GM19351 (cell line): ENCODE measurements around the gene ERO1A.

ENCODE experiments used
- ATAC-seq: cut with Tn5 transposase; IDR thresholded peaks from one replicate; pipeline ENCODE4 v1.9.1; 2021; ENCODE audit warnings: mild to moderate bottlenecking, moderate library complexity; ENCODE audit not compliant: unreplicated experiment

ERO1A gene

DNA sequence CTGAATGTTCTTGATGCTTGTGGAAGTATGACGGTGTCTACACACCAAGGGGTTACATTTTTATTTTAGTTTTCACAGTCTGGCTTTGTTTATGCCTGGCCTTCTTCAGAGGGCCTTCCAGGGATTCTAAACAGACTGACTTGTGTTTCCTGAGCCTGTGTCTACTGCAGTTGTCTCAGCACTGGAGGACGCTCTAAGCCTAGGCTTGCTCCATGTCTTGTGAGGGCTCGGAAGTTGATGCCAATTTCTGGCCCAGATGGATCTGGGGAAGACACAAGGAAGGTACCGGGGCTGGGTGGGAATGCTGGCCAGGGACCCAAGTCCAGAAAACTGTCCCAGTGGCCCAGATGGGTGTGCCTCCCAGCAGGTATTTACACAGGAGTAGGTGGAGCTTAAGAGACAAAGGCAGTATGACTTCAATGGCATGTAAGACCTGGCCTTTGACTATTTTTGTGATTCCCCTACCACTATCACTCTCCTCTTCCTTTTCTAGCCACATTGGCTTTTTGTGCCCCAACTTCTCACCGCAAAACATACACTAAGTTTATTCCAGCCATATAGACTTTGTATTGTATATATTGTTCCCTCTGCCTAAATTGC lies 85.8 kb downstream of the ERO1A start:
- no peak for ATAC-seq

DNA sequence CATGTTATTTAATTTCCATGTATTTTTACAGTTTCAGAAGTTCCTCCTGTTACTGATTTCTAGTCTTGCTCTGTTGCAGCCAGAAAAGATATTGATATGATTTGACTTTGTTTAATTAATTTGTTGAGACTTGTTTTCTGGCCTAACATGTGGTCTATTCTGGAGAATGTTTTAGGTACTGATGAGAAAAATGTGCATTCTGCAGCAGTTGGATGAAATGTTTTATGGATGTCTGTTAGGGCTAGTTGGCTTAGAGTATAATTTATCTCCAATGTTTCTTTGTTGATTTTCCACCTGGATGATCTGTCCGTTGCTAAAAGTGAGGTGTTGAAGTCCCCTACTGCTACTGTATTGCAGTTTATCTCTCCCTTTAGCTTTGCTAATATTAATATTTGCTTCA lies 88.3 kb downstream of the ERO1A start:
- no peak for ATAC-seq

DNA sequence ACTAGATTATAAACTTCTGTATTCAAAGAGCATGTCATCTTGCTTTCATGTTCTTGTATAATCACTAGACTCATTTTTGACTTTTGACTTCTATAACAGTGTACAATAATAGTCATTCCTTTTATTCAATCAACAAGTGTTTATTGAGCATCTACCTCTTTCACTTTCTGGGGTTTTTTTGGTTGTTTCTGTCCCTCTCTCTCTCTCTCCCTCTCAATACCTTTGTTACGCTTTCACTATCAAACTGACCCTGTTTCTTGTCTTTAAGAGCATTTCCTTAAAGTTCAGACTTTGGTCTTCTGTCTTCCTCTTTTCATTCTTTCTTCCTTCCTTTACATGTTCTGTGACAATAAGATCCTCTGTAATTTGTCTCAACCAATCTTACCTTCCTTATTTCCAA lies 93.2 kb downstream of the ERO1A start:
- ATAC-seq: peak; percentile 60

DNA sequence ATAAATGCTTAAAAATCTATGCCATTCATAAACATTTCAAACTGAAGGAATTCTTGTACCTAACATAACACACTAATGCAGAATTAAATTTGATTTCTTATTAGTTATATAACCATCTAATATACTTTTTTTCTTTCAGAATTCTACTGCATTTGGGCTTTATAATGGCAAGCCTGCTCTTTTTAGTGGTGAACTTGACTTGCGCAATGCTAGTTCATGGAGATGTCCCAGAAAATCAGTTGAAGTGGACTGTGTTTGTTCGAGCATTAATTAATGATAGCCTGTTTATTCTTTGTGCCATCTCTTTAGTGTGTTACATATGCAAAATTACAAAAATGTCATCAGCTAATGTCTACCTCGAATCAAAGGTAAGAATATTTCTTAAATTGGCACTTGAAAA lies 95.4 kb downstream of the ERO1A start:
- ATAC-seq: no peak

DNA sequence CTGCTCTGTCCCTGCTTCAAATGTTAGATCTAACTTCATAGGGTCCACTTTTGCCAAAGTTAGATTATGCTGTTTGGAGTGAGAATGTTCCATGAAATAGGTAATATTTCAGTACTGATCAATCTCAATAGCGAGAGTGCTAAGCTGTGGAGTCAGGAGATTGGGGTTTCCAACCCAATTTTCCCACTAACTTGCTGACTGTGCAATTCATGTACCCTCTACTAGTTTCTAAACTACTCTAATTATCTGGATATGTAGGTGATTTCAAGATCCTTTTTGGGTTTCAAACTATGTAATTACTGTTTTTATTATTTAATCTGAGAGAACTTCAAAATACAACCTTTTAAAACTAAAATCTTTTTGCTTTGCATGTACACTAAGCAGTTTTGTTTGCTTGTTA lies 96.8 kb downstream of the ERO1A start:
- no peak for ATAC-seq

DNA sequence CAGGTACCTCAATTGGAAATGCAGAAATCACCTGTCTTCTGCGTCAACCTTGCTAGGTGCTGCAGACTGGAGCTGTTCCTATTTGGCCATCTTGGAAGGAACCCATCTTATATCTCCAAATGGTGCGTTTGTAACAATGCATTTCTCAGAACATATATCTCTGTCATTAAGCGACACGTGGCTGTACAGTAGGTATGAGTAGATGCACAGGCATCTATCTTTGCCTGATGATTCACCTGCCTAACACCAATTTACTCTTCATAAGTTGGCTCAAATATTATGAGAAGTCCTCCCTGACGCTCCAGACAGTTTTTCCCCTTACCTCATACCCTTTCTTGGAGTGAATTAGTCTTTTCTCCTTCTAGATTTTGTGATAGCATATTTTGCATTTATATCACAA lies 98.5 kb downstream of the ERO1A start:
- ATAC-seq: no peak

DNA sequence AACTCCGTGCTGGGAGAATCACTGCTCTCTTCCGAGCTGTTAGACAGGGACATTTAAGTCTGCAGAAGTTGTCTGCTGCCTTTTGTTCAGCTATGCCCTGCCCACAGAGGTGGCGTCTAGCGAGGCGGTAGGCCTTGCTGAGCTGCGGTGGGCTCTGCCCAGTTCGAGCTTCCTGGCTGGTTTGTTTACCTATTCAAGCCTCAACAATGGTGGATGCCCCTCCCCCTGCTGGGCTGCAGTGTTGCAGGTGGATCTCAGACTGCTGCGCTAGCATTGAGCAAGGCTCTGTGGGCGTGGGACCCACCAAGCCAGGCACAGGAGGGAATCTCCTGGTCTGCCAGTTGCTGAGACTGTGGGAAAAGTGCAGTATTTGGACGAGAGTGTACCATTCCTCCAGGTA lies 99.0 kb downstream of the ERO1A start:
- ATAC-seq: no peak

DNA sequence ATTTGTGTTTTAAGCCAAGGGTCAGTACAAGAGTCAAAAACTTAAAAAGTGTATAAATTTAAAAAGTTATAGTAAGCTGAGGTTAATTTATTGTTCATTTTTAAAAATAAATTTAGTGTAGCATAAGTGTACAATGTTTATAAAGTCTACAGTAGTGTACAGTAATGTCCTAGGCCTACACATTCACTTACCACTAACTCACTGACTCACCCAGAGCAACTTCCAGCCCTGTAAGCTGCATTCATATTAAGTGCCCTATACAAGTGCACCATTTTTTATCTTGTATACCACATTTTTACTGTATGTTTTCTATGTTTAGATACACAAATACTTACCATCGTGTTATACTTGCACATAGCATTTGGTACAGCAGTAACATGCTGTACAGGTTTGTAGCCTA lies 105.0 kb downstream of the ERO1A start:
- no peak for ATAC-seq
